ENCODE measurements around the gene THRA. TPM values are rescaled to one million over a fixed set of nuclear protein-coding genes. Genes with fewer than 3 reads are reported as not detected.

THRA gene
- total and polyA plus RNA-seq, 2 donors from 2014 or later, result 40.8 to 63.9 TPM

- Histone ChIP-seq H3K36me3 (ENCODE audit: control insufficient read depth in 2 of 3, insufficient read depth in 3 of 3, low read length in 3 of 3) (peaks cover 8 to 41% (median 37%) of the 10 kb centered on the region in 3 donors), H3K9ac (ENCODE audit: low read length in 3 of 3) (no peak overlapping the region), H3K4me3 (ENCODE audit: low read length in 3 of 3) (no peak overlapping the region), H3K9me3 (ENCODE audit: control insufficient read depth in 2 of 3, insufficient read depth in 1 of 3, low read length in 3 of 3) (no peaks in the 10 kb centered on the region), H3K27ac (ENCODE audit: low read depth in 2 of 2, low read length in 2 of 2) (no peak overlapping the region), H3K27me3 (ENCODE audit: control insufficient read depth, insufficient read depth, low read length) (no peaks in the 10 kb centered on the region), H3K4me1 (ENCODE audit: control insufficient read depth in 2 of 3, insufficient read depth in 2 of 3, low read depth in 1 of 3, low read length in 3 of 3) (peaks cover 0 to 11% (median 0%) of the 10 kb centered on the region in 3 donors)
- intact Hi-C loops (cut with DNase I), result no loop called here
- TF ChIP-seq CTCF (IDR thresholded peaks at IDR 0.05; ENCODE audit: borderline replicate concordance, extremely low read depth, insufficient read depth), result no peak
- DNase-seq (no peak), FAIRE-seq (no peak)
Measured at GRCh38 chr17:40033339-40033738, 29.4 kb upstream of the THRA start.

DNA sequence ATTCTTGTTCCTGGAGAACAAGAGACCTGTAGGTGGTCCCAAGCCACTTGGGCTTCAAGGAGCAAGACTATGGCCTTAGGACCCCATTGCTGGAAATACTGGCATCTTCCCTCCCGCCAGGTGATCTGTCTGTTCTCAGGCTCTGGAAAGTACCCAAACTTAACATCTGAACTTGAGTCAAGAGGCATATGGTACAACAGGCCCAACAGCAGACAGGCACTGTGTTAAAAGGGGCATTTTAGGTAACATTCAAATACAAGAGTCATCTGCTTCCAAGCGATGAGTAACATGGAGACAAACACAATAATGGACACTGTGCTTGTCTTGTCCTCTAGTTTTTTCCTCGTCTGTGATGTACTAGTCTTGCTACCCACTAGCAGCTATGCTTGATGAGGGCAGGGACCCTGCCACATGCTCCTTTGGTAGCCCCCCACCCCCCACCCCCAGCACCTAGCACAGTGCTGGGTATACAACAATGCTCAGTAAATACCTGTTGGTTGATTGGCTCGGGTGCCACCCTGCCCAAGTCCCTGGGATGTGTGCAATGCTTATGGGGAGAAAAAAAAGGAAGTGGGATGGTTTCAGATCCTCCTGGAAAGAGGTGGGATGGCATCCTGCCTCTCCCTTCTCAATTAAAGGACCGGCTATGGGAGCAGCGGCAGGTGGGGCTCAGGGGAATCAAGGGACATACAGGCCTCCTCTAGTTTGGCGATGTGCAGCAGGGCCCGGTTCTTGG is 28.2 kb upstream of the THRA start:
- H3K27me3 ChIP-seq (ENCODE audit: control insufficient read depth, insufficient read depth, low read length), result no peaks in the 10 kb centered on the region
- H3K4me3 ChIP-seq (ENCODE audit: low read length in 3 of 3), result no peak overlapping the region
- no peak overlapping the region for H3K27ac ChIP-seq (ENCODE audit: low read depth in 2 of 2, low read length in 2 of 2)
- DNase-seq (no peak), FAIRE-seq (no peak)
- peaks cover 0 to 14% (median 0%) of the 10 kb centered on the region in 3 donors for H3K4me1 ChIP-seq (ENCODE audit: control insufficient read depth in 2 of 3, insufficient read depth in 2 of 3, low read depth in 1 of 3, low read length in 3 of 3)
- no peak for TF ChIP-seq CTCF (IDR thresholded peaks at IDR 0.05; ENCODE audit: borderline replicate concordance, extremely low read depth, insufficient read depth)
- H3K9ac ChIP-seq (ENCODE audit: low read length in 3 of 3), result no peak overlapping the region
- H3K36me3 ChIP-seq (ENCODE audit: control insufficient read depth in 2 of 3, insufficient read depth in 3 of 3, low read length in 3 of 3), result peaks cover 8 to 30% (median 28%) of the 10 kb centered on the region in 3 donors
- no peaks in the 10 kb centered on the region for H3K9me3 ChIP-seq (ENCODE audit: control insufficient read depth in 2 of 3, insufficient read depth in 1 of 3, low read length in 3 of 3)
- intact Hi-C loops (cut with DNase I), result no loop called here

DNA sequence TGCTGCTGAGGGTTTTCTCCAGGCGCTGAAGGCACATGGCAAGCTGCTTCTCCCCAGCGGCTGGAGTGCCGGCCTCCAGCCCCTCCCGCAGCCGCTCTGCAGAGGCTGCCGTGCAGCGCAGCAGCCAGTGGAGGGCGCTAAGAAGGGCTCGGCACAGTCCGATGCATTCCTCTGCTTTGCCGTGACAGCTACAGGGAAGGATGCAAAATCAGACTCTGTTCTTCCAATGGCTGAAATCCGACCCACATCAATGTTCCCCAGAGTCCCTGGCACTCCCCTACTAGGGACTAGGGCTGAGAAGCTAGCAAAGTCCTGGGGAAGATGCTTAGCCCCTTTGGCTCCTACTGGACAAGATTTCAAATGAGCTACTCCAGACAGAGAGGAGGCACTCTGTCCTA is 27.6 kb upstream of the THRA start:
- peaks cover 8 to 26% (median 25%) of the 10 kb centered on the region in 3 donors for H3K36me3 ChIP-seq (ENCODE audit: control insufficient read depth in 2 of 3, insufficient read depth in 3 of 3, low read length in 3 of 3)
- H3K27ac ChIP-seq (ENCODE audit: low read depth in 2 of 2, low read length in 2 of 2), result no peak overlapping the region
- no peak overlapping the region for H3K4me3 ChIP-seq (ENCODE audit: low read length in 3 of 3)
- intact Hi-C loops (cut with DNase I), result no loop called here
- no peak for FAIRE-seq
- TF ChIP-seq CTCF (IDR thresholded peaks at IDR 0.05; ENCODE audit: borderline replicate concordance, extremely low read depth, insufficient read depth), result peak; percentile 4
- no peaks in the 10 kb centered on the region for H3K27me3 ChIP-seq (ENCODE audit: control insufficient read depth, insufficient read depth, low read length)
- peak in 1 of 5 donors; percentile 48 for DNase-seq
- H3K9me3 ChIP-seq (ENCODE audit: control insufficient read depth in 2 of 3, insufficient read depth in 1 of 3, low read length in 3 of 3), result no peaks in the 10 kb centered on the region
- no peak overlapping the region for H3K9ac ChIP-seq (ENCODE audit: low read length in 3 of 3)
- peaks cover 0 to 14% (median 0%) of the 10 kb centered on the region in 3 donors for H3K4me1 ChIP-seq (ENCODE audit: control insufficient read depth in 2 of 3, insufficient read depth in 2 of 3, low read depth in 1 of 3, low read length in 3 of 3)

All from kidney (tissue), 14 donors.